SK-N-SH treated with all-trans-retinoic acid at 6 μM for 48 hours (cell line): Measurements from ENCODE around the gene MACROD1.

Experiments
- ATAC-seq: fragments of 200-7000 bp; cut with Tn5 transposase; 3 replicates; pipeline ENCODE4 v1.9.1; 2020; ENCODE audit warnings: mild to moderate bottlenecking, moderate library complexity
- ARNTL ChIP-seq: fragments of 450-650 bp; formaldehyde crosslinking; IDR thresholded peaks from 2 replicates; pipeline ENCODE4 v1.5.0; 2020; ENCODE audit warnings: low read depth, mild to moderate bottlenecking, moderate library complexity, borderline replicate concordance
- BACH2 ChIP-seq: fragments of 250-450 bp; sonication (Bioruptor Pico); IDR thresholded peaks from 2 replicates; pipeline ENCODE4 v1.9.0; 2021; ENCODE audit warnings: mild to moderate bottlenecking, borderline replicate concordance
- CSDC2 ChIP-seq: fragments of 250-450 bp; sonication (Bioruptor Pico); IDR thresholded peaks from 2 replicates; pipeline ENCODE4 v1.5.0; 2020; ENCODE audit warnings: mild to moderate bottlenecking, moderate library complexity
- ESRRG ChIP-seq: fragments of 250-450 bp; sonication (Bioruptor Pico); IDR thresholded peaks from 2 replicates; pipeline ENCODE4 v1.6.1; 2021; ENCODE audit warnings: mild to moderate bottlenecking
- ISL1 ChIP-seq: fragments of 250-450 bp; sonication (Bioruptor Pico); IDR thresholded peaks from 2 replicates; pipeline ENCODE4 v2.1.2; 2022; ENCODE audit warnings: mild to moderate bottlenecking, moderate library complexity
- OSR1 ChIP-seq: fragments of 250-450 bp; sonication (Bioruptor Pico); IDR thresholded peaks from 2 replicates; pipeline ENCODE4 v1.8.0; 2022; ENCODE audit warnings: moderate library complexity, mild to moderate bottlenecking, inconsistent platforms
- PPARA ChIP-seq: fragments of 250-450 bp; sonication (Bioruptor Pico); IDR thresholded peaks from 2 replicates; pipeline ENCODE4 v1.5.0; 2020; ENCODE audit warnings: mild to moderate bottlenecking, borderline replicate concordance
- RARB ChIP-seq: fragments of 250-450 bp; sonication (Bioruptor Pico); IDR thresholded peaks from 2 replicates; pipeline ENCODE4 v1.8.0; 2021; ENCODE audit warnings: mild to moderate bottlenecking, moderate library complexity
- SNAI2 ChIP-seq: fragments of 250-450 bp; sonication (Bioruptor Pico); IDR thresholded peaks from 2 replicates; pipeline ENCODE4 v1.5.0; 2020; ENCODE audit warnings: mild to moderate bottlenecking, moderate library complexity
- TCF4 ChIP-seq: fragments of 250-450 bp; sonication (Bioruptor Pico); IDR thresholded peaks from 2 replicates; pipeline ENCODE4 v1.8.0; 2021; ENCODE audit warnings: mild to moderate bottlenecking, moderate library complexity, borderline replicate concordance
- TOX ChIP-seq: fragments of 250-450 bp; sonication (Bioruptor Pico); IDR thresholded peaks from 2 replicates; pipeline ENCODE4 v1.8.0; 2021; ENCODE audit warnings: mild to moderate bottlenecking, moderate library complexity, borderline replicate concordance
- ZC3H10 ChIP-seq: fragments of 250-450 bp; sonication (Bioruptor Pico); IDR thresholded peaks from 2 replicates; pipeline ENCODE4 v1.5.1; 2021; ENCODE audit warnings: mild to moderate bottlenecking, moderate library complexity
- ZFP3 ChIP-seq: fragments of 250-450 bp; sonication (Bioruptor Pico); IDR thresholded peaks from 2 replicates; pipeline ENCODE4 v1.5.0; 2020; ENCODE audit warnings: mild to moderate bottlenecking, moderate library complexity
- ZFP30 ChIP-seq: fragments of 450-650 bp; formaldehyde crosslinking; IDR thresholded peaks from 2 replicates; pipeline ENCODE4 v1.5.0; 2022; ENCODE audit warnings: mild to moderate bottlenecking, moderate library complexity
- ZNF565 ChIP-seq: fragments of 450-650 bp; formaldehyde crosslinking; conservative IDR thresholded peaks from 2 replicates; pipeline ENCODE4 v1.5.0; 2020; ENCODE audit warnings: low read depth, mild to moderate bottlenecking, moderate library complexity
- ZNF70 ChIP-seq: fragments of 450-650 bp; formaldehyde crosslinking; IDR thresholded peaks from 2 replicates; pipeline ENCODE4 v1.5.0; 2020; ENCODE audit warnings: mild to moderate bottlenecking, moderate library complexity
- ZNF8 ChIP-seq: fragments of 450-650 bp; formaldehyde crosslinking; IDR thresholded peaks from 2 replicates; pipeline ENCODE4 v1.5.0; 2020; ENCODE audit warnings: mild to moderate bottlenecking, moderate library complexity
- TF ChIP-seq, protein P1 (sequence below): fragments of 250-450 bp; sonication (Bioruptor Pico); IDR thresholded peaks from 2 replicates; pipeline ENCODE4 v1.8.0; 2021; ENCODE audit warnings: low read depth, mild to moderate bottlenecking, moderate library complexity, borderline replicate concordance
- TF ChIP-seq, protein P2 (sequence below): fragments of 250-450 bp; sonication (Bioruptor Pico); IDR thresholded peaks from 2 replicates; pipeline ENCODE4 v1.8.0; 2020; ENCODE audit warnings: mild to moderate bottlenecking, moderate library complexity, borderline replicate concordance
- TF ChIP-seq, protein P3 (sequence below): fragments of 250-450 bp; sonication (Bioruptor Pico); IDR thresholded peaks from 2 replicates; pipeline ENCODE4 v1.5.1; 2021; ENCODE audit warnings: mild to moderate bottlenecking, moderate library complexity
- TF ChIP-seq, protein P4 (sequence below): fragments of 250-450 bp; sonication (Bioruptor Pico); IDR thresholded peaks from 2 replicates; pipeline ENCODE4 v1.5.1; 2020; ENCODE audit warnings: low read depth, mild to moderate bottlenecking, moderate library complexity

MACROD1 gene

DNA sequence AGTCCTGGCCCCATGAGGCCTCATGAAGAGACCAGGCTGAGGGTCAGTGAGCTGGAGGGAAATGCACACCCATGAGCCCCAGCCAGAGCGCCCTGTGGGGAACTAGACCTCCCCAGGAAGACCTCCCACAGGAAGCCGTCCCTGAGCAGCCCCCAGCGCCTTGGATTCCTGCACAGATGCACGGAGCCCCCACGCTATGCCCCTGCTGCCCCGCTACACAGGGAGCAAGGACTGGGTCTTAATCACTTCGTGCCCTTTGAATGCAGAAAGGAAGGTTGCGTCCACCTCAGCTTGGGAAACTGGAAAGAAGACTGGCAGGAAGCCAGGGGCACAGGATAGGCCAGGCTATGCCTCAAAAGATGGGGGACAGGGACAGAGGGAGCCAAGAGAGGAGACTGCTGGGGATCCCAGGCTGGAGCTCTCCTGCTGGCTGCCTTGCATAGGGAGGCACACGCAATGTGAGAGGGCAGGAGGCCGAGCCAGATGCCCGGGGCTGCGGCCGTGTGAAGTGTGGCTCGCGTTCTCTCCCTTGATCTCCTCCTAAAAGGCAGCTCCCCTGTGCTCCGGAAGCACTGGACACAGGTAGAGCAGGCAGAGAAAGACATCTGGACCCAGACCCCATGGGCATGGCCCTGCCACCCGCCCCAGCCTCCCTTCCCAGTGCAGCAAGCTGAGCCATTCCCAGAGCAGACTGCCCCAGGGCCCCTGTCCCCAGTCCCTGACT, 32.8 kb downstream of the MACROD1 start:
- TF ChIP-seq TOX (no peak), ZNF565 (CRISPR knock-in tag) (no peak), ZNF8 (no peak), ISL1 (CRISPR knock-in tag) (no peak), SNAI2 (CRISPR knock-in tag) (no peak), ESRRG (CRISPR knock-in tag) (no peak), BACH2 (no peak), OSR1 (CRISPR knock-in tag) (no peak), ZNF70 (CRISPR knock-in tag) (no peak), RARB (no peak), PPARA (CRISPR knock-in tag) (no peak), ARNTL (CRISPR knock-in tag) (no peak)
- TF ChIP-seq, protein P1, sequence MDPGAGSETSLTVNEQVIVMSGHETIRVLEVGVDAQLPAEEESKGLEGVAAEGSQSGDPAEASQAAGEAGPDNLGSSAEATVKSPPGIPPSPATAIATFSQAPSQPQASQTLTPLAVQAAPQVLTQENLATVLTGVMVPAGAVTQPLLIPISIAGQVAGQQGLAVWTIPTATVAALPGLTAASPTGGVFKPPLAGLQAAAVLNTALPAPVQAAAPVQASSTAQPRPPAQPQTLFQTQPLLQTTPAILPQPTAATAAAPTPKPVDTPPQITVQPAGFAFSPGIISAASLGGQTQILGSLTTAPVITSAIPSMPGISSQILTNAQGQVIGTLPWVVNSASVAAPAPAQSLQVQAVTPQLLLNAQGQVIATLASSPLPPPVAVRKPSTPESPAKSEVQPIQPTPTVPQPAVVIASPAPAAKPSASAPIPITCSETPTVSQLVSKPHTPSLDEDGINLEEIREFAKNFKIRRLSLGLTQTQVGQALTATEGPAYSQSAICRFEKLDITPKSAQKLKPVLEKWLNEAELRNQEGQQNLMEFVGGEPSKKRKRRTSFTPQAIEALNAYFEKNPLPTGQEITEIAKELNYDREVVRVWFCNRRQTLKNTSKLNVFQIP (CRISPR knock-in tag), result no peak
- TF ChIP-seq, protein P2, sequence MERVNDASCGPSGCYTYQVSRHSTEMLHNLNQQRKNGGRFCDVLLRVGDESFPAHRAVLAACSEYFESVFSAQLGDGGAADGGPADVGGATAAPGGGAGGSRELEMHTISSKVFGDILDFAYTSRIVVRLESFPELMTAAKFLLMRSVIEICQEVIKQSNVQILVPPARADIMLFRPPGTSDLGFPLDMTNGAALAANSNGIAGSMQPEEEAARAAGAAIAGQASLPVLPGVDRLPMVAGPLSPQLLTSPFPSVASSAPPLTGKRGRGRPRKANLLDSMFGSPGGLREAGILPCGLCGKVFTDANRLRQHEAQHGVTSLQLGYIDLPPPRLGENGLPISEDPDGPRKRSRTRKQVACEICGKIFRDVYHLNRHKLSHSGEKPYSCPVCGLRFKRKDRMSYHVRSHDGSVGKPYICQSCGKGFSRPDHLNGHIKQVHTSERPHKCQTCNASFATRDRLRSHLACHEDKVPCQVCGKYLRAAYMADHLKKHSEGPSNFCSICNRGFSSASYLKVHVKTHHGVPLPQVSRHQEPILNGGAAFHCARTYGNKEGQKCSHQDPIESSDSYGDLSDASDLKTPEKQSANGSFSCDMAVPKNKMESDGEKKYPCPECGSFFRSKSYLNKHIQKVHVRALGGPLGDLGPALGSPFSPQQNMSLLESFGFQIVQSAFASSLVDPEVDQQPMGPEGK (CRISPR knock-in tag), result no peak
- TF ChIP-seq, all 23 proteins: peak for 0
- ATAC-seq, result no peak; the same call in 2 of the 3 replicates

DNA sequence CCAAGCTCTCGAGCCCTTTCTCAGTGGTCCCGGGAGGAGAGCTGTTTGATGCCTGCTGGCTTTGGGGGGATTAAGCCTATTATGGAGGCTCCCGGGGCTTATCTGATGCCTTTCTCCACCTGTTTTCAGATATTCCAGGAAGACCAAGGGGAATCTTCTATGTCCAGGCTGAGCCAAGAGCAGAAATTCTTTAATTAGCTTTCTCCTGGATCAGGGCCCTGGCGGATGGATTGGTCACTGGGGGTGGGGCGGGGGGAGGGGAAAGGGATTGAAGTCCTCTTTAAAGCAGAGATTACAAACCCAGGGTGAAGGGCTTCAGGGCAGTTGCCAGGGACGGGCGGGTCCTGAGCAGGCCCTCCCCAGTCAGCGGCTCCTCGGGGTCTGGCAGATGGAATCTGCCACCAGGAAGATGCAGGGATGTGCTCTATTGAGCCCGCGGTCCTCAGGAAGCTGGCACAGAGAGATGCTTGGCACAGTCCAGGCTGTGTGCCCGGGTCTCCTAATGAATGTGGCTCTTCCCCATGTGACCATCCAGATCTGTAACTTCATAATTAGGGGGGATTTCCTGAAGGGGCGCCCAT, 33.6 kb downstream of the MACROD1 start:
- no peak for TF ChIP-seq ZNF8
- TF ChIP-seq ZNF70 (CRISPR knock-in tag), result peak; percentile 24; the same call in 1 of the 2 replicates
- TF ChIP-seq, protein P3, sequence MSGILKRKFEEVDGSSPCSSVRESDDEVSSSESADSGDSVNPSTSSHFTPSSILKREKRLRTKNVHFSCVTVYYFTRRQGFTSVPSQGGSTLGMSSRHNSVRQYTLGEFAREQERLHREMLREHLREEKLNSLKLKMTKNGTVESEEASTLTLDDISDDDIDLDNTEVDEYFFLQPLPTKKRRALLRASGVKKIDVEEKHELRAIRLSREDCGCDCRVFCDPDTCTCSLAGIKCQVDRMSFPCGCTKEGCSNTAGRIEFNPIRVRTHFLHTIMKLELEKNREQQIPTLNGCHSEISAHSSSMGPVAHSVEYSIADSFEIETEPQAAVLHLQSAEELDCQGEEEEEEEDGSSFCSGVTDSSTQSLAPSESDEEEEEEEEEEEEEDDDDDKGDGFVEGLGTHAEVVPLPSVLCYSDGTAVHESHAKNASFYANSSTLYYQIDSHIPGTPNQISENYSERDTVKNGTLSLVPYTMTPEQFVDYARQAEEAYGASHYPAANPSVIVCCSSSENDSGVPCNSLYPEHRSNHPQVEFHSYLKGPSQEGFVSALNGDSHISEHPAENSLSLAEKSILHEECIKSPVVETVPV, result no peak
- peak; percentile 40; the same call in 2 of the 3 replicates for ATAC-seq

DNA sequence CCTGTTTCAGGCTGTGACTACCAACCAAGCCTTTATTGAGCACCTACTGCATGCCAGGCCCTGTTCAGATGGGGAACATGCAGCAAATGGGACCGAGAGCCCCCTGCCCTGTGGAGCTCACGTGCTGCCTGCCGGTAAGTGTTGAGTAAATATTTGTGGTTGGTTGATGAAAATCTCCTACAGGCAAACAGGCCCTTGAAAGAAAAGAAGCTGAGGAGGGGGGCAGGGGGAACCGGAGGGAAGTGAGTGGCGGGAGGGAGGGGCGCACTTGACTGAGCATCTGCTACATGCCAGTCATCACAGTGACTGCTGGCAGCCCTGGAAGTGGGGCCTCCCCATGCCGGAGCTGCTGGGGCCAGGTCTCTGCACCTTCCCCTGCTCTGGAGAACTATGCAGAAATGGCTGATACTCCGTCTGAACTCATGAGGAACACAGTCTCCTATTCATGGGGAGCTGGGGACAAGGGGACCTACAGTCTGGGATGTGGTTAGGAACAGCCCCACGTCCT, 34.2 kb downstream of the MACROD1 start:
- no peak for ATAC-seq
- no peak for TF ChIP-seq ZFP3
- TF ChIP-seq BACH2, result no peak
- no peak for TF ChIP-seq TCF4 (CRISPR knock-in tag)
- TF ChIP-seq RARB, result no peak
- no peak for TF ChIP-seq SNAI2 (CRISPR knock-in tag)
- TF ChIP-seq, protein P2 (CRISPR knock-in tag), result no peak
- no peak for TF ChIP-seq ZC3H10 (CRISPR knock-in tag)
- TF ChIP-seq, protein P4, sequence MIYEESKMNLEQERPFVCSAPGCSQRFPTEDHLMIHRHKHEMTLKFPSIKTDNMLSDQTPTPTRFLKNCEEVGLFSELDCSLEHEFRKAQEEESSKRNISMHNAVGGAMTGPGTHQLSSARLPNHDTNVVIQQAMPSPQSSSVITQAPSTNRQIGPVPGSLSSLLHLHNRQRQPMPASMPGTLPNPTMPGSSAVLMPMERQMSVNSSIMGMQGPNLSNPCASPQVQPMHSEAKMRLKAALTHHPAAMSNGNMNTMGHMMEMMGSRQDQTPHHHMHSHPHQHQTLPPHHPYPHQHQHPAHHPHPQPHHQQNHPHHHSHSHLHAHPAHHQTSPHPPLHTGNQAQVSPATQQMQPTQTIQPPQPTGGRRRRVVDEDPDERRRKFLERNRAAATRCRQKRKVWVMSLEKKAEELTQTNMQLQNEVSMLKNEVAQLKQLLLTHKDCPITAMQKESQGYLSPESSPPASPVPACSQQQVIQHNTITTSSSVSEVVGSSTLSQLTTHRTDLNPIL (CRISPR knock-in tag), result no peak
- TF ChIP-seq ESRRG (CRISPR knock-in tag), result no peak

DNA sequence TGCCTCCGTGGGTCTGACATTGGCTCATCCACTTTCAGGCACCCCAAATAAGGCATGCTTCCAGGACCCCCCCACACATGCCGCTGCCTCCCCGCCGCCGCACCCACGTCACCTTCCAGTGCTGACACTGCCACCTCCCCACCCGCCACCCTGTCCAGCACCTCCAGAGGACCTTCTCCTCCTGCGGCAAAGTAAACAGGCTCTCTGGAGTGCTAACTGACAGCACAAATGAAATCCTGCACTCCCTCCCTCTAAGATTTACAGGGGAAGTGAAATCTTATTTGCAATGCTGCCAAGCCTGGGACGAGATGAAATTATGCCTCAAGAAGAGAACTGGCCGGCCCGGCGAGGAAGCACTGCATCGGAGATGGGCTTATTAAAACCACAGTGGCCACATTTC, 35.3 kb downstream of the MACROD1 start:
- no peak for ATAC-seq
- TF ChIP-seq CSDC2 (CRISPR knock-in tag) (no peak), ZFP30 (no peak), TOX (no peak), ZFP3 (no peak), OSR1 (CRISPR knock-in tag) (no peak), ZNF70 (CRISPR knock-in tag) (no peak)
- TF ChIP-seq, protein P3, result no peak
- TF ChIP-seq, protein P1 (CRISPR knock-in tag), result no peak
